GM18508 (cell line): Measurements from ENCODE around the gene RBCK1.
"Not testable (repeated sequence)": the region's sequence is repeated elsewhere in the genome, so short reads cannot be mapped to it uniquely, and the experiment has no call there.

Source experiments
- ATAC-seq: cut with Tn5 transposase; IDR thresholded peaks from one replicate; pipeline ENCODE4 v1.9.1; 2021; ENCODE audit warnings: moderate number of reproducible peaks; ENCODE audit not compliant: insufficient read depth, unreplicated experiment

RBCK1 gene

GRCh38 chr20:375265-375889, 32.7 kb upstream of the RBCK1 start:
- ATAC-seq, result no peak

DNA sequence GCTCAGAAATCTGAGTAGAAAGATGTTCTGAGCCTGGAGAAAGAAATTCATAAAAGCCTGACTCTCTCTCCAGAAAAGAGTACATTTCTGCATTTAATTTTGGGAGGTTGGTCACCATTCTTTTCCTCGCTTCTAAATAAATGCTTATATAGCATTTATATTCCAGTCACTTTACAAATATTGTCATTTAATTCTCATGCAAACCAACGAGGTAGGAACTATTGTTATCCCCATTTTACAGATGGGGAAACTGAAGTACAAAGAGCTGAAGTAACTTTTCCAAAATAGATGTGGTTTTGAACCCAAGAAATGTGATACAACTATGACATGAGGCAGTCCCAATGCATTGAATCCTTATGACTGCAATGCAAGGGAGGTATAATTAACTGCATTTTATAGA, 32.0 kb upstream of the RBCK1 start:
- ATAC-seq, result no peak

DNA sequence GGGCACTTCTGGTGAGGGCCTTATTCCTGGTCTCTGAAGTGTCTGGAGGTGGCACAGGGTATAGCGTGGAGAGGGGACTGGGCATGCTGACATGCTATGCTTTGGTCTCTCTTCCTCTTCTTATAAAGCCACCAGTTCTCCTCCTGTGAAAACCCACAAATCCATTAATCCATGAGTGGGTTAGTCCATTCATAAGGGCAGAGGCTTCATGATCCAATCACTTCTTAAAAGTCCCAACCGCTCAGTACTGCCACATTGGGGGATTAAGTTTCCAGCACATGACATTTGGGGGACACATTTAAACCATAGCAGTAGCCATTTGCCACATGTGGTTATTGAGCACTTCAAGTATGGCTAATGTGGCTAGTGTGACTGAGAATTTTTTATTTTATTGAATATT, 31.3 kb upstream of the RBCK1 start:
- no peak for ATAC-seq

- not testable (repeated sequence) for ATAC-seq
These were observed 30.5 kb upstream of the RBCK1 start for GRCh38 chr20:377578-377977.

GRCh38 chr20:378961-379336, 29.1 kb upstream of the RBCK1 start:
- no peak for ATAC-seq

DNA sequence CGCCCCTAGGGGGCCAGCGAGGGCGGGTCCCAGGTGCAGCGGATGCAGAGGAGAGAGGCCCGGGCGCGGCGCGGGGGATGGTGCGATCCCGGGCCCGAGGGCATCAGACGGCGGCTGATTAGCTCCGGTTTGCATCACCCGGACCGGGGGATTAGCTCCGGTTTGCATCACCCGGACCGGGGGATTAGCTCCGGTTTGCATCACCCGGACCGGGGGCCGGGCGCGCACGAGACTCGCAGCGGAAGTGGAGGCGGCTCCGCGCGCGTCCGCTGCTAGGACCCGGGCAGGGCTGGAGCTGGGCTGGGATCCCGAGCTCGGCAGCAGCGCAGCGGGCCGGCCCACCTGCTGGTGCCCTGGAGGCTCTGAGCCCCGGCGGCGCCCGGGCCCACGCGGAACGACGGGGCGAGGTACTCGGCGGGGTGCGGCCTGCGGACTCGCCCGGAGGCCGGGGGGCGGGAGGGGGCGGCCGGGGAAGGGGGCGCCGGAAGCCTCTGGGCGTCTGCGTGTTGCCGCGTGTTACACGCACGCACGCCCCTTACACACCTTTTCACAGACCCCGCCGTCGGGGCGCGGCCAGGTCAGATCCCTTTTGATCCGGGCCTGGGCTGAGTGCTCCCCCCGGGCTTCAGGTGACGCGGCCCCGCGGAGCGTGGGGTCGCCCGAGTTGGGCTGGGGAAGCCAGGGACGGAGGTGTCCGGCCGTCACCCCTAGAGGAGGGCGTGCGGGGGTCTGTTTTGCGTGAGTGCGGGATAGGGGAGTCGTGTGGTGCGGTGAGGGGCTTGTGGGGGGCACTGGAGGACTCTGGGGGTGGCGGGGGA, 27.1 kb upstream of the RBCK1 start:
- peak; percentile 52 for ATAC-seq

DNA sequence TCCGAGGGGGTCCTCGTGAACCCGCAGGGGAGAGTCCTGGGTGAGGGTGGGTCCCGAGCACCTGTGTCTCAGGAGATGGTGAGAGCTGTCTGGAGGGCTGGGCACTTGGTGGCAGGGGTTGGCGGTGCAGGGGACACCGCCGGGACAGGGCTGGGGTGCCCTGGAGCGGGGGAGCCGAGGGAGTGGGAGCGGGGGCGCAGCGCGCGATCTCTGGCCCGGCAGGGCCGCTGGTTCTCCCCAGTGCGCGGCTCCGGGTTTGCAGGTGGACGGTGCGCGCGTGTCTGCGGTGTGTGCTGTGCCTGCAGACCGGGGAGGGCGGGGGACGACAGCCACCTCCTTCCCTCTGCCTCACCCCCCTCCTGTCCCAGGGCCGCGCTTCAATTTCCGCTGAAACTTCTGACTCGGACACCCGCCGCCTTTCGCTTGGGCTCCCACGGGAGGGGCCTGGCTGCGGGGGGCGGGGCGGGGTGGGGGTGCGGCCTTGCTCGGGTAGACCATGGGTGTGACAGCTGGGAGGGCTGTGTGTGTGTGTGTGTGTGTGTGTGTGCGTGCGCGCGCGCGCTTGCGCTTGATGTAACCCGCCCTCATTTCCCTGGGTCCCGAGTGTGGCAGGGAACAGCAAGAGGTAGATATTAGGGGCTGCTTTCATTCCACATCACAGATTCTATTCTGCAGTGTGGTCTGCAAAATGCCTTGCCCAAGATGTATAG, 26.4 kb upstream of the RBCK1 start:
- no peak for ATAC-seq

DNA sequence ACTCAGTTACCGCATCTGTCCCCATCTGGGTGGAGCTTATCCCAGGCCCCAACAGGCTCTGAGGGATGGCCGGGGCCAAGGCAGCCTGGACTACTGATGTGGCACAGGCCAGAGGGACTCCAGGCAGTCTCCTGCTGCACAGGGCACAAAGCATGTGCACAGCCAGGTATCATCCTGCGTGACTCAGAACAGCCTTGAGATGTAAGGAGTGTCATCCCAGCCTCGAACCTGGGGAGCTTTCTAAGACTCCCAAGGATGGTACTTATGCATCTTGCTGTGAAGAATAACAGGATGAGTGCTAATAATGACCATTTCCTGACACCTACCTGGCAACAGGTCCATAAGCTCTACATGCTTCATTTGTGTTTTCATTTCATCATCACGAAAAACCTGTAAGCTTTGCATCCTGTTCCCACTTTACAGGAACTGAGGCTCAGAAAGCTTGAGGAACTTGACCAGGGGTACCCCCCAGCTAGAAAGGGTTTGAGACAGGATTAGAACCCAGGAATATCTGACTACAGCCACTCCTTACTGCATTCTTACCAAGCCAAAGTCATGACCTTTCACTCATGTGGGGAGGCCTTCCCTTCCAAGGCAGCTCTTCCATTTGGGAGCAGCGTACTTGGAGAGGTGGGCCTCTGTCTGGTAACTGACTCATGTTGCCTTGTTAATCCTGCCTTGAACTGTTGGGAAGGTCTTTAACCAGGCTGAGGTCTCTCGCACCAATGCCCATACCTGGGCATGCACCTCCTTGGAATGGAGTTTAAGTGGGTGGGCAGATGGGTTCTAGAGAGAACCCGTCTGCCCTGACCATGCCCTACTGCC, 25.6 kb upstream of the RBCK1 start:
- no peak for ATAC-seq

- ATAC-seq, result no peak
These were observed 24.2 kb upstream of the RBCK1 start for GRCh38 chr20:383889-384288.

DNA sequence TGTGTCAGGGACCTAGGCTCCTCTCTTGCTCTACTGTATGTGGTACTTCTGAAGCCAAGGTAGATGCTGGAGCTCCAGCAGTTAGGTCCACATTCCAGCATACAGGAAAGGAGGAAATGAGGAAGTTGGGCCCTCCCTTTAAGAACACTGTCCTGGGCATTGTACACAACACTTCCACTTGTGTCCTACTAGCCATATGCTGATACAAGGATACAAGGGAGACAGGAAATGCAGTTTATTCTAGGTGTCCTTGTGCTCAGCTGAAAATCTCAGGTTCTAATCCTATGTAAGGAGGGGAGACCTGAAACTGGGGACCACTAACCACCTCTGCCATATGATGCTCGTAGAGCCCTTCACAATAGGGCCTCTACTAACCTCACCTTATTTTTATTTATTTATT, 23.4 kb upstream of the RBCK1 start:
- no peak for ATAC-seq

DNA sequence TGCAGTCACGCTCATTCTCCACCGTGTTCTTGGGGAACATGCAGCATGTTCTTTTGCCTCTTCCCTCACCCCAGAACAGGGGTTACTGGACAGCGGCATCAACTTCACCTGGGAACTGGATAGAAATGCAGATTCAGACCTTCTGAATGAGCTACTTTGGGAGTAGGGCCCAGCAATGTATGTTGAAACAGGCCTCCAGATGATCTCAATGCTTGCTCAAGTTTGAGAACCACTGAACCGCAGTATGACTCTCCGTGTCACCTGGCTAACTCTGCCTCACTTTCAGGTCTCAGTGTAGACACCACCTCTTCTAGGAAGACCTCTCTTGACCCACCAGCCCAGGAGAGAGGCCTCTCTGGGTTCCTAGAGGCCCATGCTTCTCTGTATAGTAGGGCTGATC, 22.7 kb upstream of the RBCK1 start:
- ATAC-seq, result no peak

DNA sequence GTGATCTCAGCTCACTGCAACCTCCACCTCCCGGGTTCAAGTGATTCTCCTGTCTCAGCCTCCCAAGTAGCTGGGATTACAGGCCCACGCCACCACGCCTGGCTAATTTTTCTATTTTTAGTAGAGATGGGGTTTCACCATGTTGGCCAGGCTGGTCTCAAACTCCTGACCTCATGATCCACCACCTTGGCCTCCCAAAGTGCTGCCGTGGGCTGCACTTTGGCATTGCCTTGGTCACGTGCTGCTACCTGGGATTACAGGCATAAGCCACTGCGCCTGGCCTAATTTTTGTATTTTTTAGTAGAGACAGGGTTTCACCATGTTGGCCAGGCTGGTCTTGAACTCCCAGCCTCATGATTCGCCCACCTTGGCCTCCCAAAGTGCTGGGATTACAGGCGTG, 21.5 kb upstream of the RBCK1 start:
- not testable (repeated sequence) for ATAC-seq

DNA sequence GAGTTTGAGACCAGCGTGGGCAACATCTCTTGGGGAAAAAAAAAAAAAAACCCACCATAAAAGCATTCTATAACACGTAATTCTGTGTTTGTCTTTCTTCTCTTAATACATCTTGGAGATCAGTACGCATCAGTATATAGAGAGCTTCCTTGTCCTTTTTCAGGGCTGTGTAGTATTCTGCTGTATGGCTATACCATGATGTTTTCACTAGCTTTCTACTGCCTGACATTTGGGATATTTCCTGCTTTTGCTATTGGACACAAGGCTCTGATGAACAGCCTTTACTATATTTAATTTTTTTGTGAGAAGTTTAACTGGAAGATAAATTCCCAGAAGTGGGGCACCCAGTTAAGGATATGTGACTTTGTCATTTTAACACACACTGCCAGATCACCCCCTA, 20.6 kb upstream of the RBCK1 start:
- no peak for ATAC-seq

DNA sequence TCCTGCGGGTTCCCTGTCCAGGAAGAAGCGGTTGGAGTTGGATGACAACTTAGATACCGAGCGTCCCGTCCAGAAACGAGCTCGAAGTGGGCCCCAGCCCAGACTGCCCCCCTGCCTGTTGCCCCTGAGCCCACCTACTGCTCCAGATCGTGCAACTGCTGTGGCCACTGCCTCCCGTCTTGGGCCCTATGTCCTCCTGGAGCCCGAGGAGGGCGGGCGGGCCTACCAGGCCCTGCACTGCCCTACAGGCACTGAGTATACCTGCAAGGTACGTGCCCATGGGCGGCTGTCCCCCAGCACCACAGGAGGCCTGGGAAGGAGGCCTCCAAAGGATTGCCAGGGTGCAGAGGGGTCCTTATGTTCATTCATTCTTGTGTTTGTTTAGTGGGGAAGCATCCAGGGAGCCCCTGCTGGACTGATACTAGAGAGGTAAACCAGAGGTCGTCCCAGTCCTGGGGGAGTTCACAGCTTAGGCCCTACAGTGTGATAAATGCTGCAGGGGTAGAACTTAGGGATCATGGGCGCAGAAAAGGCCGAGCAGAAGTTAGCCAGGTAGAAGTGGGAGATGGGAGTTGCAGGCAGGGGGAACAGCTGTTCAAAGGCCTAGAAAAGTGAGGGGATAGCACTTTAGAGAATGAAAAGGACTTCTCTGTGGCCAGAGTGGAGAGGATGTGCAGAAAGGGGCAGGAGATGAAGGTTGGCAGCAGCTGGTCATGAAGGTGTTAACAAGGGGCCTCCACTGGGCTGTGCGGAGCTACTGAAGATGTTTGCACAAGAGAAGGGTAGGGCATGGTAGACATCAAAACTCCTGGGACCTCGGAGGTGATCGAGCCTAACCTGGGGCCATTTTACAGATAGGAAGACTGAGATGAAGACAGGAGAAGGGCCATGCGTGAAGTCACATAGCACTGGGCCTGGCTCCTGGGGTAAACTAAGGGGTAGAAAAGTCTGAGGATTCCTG, 19.8 kb upstream of the RBCK1 start:
- no peak for ATAC-seq

DNA sequence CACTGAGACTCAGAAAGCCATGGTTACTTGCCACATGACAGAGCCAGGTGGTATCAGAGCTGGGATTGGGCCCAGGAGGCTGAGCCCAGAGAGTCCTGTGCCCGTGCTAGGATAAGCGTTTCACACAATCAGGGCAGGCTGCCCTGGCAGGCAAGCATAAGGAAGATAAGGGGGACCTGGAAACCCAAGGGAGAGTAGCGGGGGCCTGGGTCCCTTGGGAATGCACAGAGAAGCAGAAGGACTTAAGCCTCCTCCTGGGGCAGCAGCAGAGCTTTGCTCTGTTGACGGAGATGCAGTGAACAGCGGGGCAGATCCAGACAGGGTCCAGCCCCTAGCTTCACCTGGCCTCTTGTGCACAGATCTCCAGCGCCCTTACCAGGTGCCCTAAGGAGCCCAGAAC, 18.9 kb upstream of the RBCK1 start:
- no peak for ATAC-seq

- ATAC-seq, result no peak
These were observed 16.9 kb upstream of the RBCK1 start for GRCh38 chr20:391041-391711.

- not testable (repeated sequence) for ATAC-seq
These were observed 14.8 kb upstream of the RBCK1 start for GRCh38 chr20:393296-393695.

- no peak for ATAC-seq
These were observed 11.9 kb upstream of the RBCK1 start for GRCh38 chr20:396252-396618.
